Smooth muscle cell (in vitro differentiated cells): ENCODE results near the gene LILRA5. TPM values are rescaled to one million over a fixed set of nuclear protein-coding genes. Genes with fewer than 3 reads are reported as not detected.
"Not testable (repeated sequence)": the region's sequence is repeated elsewhere in the genome, so short reads cannot be mapped to it uniquely, and the experiment has no call there.

Source experiments
- DNase-seq: peaks from one replicate; lab custom pipeline; 2025; ENCODE audit not compliant: unreplicated experiment; lab: John Stamatoyannopoulos, UW
- H2AFZ ChIP-seq: fragments of 200-600 bp; sonication (generic); 2 replicates; pipeline ENCODE4 v1.6.0; 2016; ENCODE audit warnings: antibody characterized with exemption, low read depth, mild to moderate bottlenecking
- H3F3A ChIP-seq: fragments of 200-600 bp; sonication (generic); 2 replicates; pipeline ENCODE4 v1.6.0; 2017; ENCODE audit warnings: antibody characterized with exemption, low read depth
- H3K27ac ChIP-seq: fragments of 200-600 bp; sonication (generic); 2 replicates; pipeline ENCODE4 v1.5.1; 2016; ENCODE audit warnings: low read depth, mild to moderate bottlenecking
- H3K27me3 ChIP-seq: fragments of 200-600 bp; sonication (generic); 2 replicates; pipeline ENCODE4 v1.6.1; 2016; ENCODE audit warnings: low read depth, mild to moderate bottlenecking
- H3K36me3 ChIP-seq: fragments of 200-600 bp; sonication (generic); 2 replicates; pipeline ENCODE4 v1.5.1; 2016; ENCODE audit warnings: low read depth
- H3K4me1 ChIP-seq: fragments of 200-600 bp; sonication (generic); 2 replicates; pipeline ENCODE4 v1.5.1; 2016; ENCODE audit warnings: low read depth
- H3K4me2 ChIP-seq: fragments of 200-600 bp; sonication (generic); 2 replicates; pipeline ENCODE4 v1.6.0; 2016; ENCODE audit warnings: mild to moderate bottlenecking
- H3K4me3 ChIP-seq: fragments of 200-600 bp; sonication (generic); 2 replicates; pipeline ENCODE4 v1.5.1; 2016; ENCODE audit warnings: mild to moderate bottlenecking
- H3K79me2 ChIP-seq: fragments of 200-600 bp; sonication (generic); 2 replicates; pipeline ENCODE4 v1.6.0; 2016; ENCODE audit warnings: low read depth, mild to moderate bottlenecking
- H3K9ac ChIP-seq: fragments of 200-600 bp; sonication (generic); 2 replicates; pipeline ENCODE4 v1.6.0; 2016; ENCODE audit warnings: low read depth
- H3K9me3 ChIP-seq: fragments of 200-600 bp; sonication (generic); replicated peaks from 2 replicates; pipeline ENCODE4 v1.5.1; 2016; ENCODE audit warnings: low read depth
- H4K20me1 ChIP-seq: fragments of 200-600 bp; sonication (generic); 2 replicates; pipeline ENCODE4 v1.6.0; 2016; ENCODE audit warnings: low read depth
- WGBS: methylation state at CpG from one replicate; pipeline ENCODE4 v1.1.7; 2016; ENCODE audit warnings: low lambda C conversion rate; 5-methylcytosine and 5-hydroxymethylcytosine counted together
- polyA plus RNA-seq: library from polyadenylated mRNA; unstranded; fragments of >200 nt; fragmentation: Nextera tagmentation; extraction: Ambion mirVana; gene quantifications from 2 replicates; pipeline ENCODE4 v1.2.1, GENCODE V29; 2016
- total RNA-seq: library from RNA; depleted of rRNA; stranded (reverse); fragments of >200 nt; gene quantifications from 2 replicates; pipeline ENCODE4 v1.2.3, GENCODE V29; 2014
- TF ChIP-seq, protein P1 (sequence below): fragments of 200-600 bp; sonication (generic); IDR thresholded peaks from 2 replicates; pipeline ENCODE4 v1.5.1; 2017; ENCODE audit warnings: borderline replicate concordance, mild to moderate bottlenecking, antibody characterized with exemption; ENCODE audit not compliant: insufficient read depth, poor library complexity, severe bottlenecking

Gene LILRA5
- total RNA-seq, result not detected in 2 replicates
- polyA plus RNA-seq, result not detected in 2 replicates

DNA sequence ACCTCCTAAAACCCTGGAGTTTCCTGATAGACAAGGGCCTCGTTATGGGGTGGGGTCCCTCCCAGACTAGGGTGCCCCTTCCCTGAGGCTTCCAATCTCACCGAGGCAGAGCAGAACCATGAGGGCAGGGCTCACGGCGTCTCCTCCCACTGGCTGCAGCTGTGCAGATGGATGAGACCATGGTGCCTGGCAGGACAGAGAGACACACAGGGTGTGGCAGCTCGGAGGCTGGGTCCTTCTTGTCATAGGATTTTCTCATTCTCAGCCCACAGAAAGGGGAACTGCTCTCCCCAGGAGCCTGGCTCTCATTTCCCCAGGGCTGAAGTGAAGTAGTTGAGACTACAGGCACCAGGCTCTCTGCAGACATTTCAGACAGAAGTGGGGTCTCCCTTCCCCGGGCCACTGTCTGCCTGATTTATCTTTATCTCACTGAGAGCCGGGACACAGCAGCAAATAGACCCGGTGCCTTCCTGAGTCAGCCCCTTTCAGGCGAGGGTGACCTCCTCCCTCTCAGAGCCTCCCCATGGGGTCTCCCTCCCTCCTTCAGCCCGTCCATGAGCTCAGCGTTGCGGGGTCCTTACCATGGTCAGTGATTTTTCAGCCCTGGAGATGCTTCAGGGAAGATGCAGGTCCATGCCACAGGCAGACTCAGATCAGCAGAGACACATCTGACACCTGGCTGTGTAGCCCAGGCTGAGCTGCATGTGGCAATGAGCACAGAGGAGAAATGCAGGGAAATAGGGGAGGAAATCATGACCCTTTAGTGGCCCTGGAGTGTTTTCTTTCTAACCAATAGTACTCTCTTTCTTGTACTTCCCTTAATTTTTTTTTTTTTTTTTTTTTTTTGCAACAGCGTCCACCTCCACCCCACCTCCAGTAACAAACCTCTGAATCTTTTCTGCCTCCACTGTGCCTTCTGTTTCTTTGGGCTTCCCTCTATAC, at the start of gene LILRA5:
LILRA5 (minus strand) TSS at position 731 of the 942 bp plus-strand sequence; CDS start at position 584, 147 bp downstream.
- Histone ChIP-seq H3K36me3 (no peaks in the 10 kb centered on the region), H3K79me2 (no peaks in the 10 kb centered on the region), H3K4me3 (no peak within 1 kb of the TSS), H4K20me1 (no peaks in the 10 kb centered on the region), H3K27me3 (no peaks in the 10 kb centered on the region), H3K9me3 (no peaks in the 10 kb centered on the region), H2AFZ (no peak within 1 kb of the TSS), H3F3A (no peaks in the 10 kb centered on the region), H3K4me2 (no peak within 1 kb of the TSS), H3K4me1 (no peaks in the 10 kb centered on the region), H3K9ac (no peak within 1 kb of the TSS), H3K27ac (no peak within 1 kb of the TSS)
- TF ChIP-seq, protein P1, sequence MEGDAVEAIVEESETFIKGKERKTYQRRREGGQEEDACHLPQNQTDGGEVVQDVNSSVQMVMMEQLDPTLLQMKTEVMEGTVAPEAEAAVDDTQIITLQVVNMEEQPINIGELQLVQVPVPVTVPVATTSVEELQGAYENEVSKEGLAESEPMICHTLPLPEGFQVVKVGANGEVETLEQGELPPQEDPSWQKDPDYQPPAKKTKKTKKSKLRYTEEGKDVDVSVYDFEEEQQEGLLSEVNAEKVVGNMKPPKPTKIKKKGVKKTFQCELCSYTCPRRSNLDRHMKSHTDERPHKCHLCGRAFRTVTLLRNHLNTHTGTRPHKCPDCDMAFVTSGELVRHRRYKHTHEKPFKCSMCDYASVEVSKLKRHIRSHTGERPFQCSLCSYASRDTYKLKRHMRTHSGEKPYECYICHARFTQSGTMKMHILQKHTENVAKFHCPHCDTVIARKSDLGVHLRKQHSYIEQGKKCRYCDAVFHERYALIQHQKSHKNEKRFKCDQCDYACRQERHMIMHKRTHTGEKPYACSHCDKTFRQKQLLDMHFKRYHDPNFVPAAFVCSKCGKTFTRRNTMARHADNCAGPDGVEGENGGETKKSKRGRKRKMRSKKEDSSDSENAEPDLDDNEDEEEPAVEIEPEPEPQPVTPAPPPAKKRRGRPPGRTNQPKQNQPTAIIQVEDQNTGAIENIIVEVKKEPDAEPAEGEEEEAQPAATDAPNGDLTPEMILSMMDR, result no peak
- no peak for DNase-seq
- 79% methylated on average over 13 of the region's 13 CpGs for WGBS

DNA sequence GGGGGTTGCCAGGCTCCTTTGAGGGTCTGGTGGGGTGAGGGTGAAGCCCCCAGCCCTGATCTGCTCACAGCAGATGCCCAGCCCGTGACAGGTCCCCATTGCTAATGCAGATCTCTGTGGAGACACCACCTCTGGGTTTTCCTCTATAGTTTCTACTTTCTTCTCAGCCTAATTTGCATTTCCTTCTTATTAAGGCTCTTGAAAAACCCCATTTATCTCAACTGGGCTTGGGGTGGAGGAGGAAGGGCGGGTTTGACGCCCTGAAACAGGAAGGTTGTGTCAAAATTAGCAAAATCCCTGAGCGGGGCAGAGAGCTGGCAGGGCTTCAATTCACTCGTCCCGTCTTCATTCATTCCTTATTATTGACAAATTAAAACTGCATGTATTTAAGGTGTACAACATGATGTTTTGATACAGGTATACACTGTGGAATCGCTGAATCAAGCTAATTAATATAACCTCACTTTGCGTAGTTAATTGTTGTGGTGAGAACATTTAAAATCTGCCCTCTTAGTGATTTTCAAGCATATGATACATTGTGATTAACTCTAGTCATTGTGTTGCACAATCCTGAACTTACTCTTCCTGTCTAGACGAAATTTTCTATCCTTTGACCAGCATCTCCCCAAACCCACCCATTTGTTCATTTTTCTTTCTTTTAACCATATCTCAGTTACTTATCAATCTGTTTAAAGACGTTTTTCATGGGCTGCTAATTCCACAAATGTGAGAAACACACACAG, 48.9 kb upstream of the LILRA5 start:
- H3F3A ChIP-seq, H3K27ac ChIP-seq, H4K20me1 ChIP-seq, H3K9ac ChIP-seq, H3K9me3 ChIP-seq, H3K27me3 ChIP-seq, H3K4me1 ChIP-seq, DNase-seq, H3K4me3 ChIP-seq, H3K79me2 ChIP-seq, H3K36me3 ChIP-seq, H3K4me2 ChIP-seq, H2AFZ ChIP-seq: not testable (repeated sequence)
- 74% methylated on average over 6 of the region's 10 CpGs for WGBS

DNA sequence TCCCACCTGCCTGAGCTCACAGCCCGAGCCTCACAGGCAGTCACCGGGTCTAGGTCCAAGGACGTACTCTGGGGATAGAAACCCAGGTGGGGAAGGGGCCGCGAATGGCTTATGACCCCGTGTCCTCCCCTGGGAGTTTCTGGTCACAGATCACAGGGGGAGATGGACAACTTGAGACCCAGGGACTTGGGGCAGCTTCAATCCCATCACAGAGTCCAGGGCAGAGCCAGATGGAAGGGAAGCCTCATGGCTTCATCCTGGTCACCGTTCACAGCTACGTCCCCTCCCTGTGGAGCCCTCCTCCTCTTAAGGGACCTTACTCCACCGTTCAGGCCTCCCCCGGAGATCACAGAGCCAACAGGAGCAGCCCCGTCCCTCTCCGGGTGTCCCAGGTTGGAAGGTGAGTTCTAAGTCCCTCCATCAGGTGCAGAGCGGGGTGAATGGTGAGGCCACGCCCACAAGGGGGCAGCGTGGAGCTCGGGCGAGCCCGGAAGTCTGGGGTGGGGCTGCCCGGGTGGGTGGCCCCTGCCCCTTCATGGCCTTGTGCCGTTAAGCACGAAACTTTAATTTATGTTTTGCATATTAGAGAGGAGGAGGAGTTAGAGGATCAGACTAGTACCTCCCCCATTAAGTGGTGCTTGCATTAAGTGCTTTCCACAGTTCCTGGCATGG, 46.3 kb upstream of the LILRA5 start:
- not testable (repeated sequence) for H2AFZ ChIP-seq, H3K36me3 ChIP-seq, H4K20me1 ChIP-seq, H3F3A ChIP-seq, H3K4me2 ChIP-seq, H3K4me3 ChIP-seq, H3K9ac ChIP-seq, DNase-seq, H3K9me3 ChIP-seq, H3K79me2 ChIP-seq, H3K4me1 ChIP-seq, H3K27me3 ChIP-seq, H3K27ac ChIP-seq
- 30% methylated on average over 15 of the region's 21 CpGs for WGBS

DNA sequence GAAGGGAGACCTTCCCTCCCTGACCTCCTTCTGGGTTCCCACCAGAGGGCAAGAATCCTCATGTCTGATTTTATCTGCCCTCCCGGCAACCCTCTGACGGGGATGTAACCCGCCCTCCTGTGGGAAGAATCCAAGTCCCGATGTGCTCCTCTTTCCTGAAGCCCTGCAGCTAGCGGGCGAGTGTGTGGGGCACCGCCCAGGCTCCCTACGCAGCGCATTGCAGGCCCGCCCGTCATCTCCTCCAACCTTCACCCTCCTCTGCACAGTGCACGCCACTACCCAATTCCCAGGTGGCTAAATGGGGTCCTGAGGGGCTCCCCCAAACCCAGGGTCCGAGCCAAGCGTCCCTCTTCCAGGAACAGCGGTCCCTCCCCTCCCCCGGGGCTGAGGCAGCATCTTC, 44.4 kb upstream of the LILRA5 start:
- Histone ChIP-seq H3K27ac (no peak overlapping the region), H3K27me3 (no peaks in the 10 kb centered on the region), H3K9me3 (no peaks in the 10 kb centered on the region), H3K9ac (no peak overlapping the region), H4K20me1 (no peaks in the 10 kb centered on the region), H3K4me1 (no peaks in the 10 kb centered on the region), H3K36me3 (no peaks in the 10 kb centered on the region), H2AFZ (no peak overlapping the region), H3K4me3 (no peak overlapping the region), H3K4me2 (no peak overlapping the region), H3F3A (no peaks in the 10 kb centered on the region), H3K79me2 (no peaks in the 10 kb centered on the region)
- DNase-seq, result no peak
- TF ChIP-seq, protein P1, result no peak
- 85% methylated on average over 16 of the region's 16 CpGs for WGBS
